HUES48 (cell line): Measurements from ENCODE around the gene TROAP.
"Not testable (repeated sequence)": the region's sequence is repeated elsewhere in the genome, so short reads cannot be mapped to it uniquely, and the experiment has no call there.

ENCODE experiments used
- H3K27ac ChIP-seq: one replicate; pipeline ENCODE4 v1.7.0; 2013; ENCODE audit warnings: low read depth, low read length, inconsistent platforms
- H3K27me3 ChIP-seq: 2 replicates; pipeline ENCODE4 v1.6.1; 2013; ENCODE audit warnings: mild to moderate bottlenecking, low read length; ENCODE audit not compliant: control insufficient read depth, insufficient read depth
- H3K36me3 ChIP-seq: 2 replicates; pipeline ENCODE4 v1.6.1; 2013; ENCODE audit warnings: low read length; ENCODE audit not compliant: control insufficient read depth, insufficient read depth
- H3K4me1 ChIP-seq: 2 replicates; pipeline ENCODE4 v1.6.1; 2013; ENCODE audit warnings: mild to moderate bottlenecking, low read length; ENCODE audit not compliant: control insufficient read depth, insufficient read depth
- H3K4me3 ChIP-seq: 2 replicates; pipeline ENCODE4 v1.5.1; 2013; ENCODE audit warnings: mild to moderate bottlenecking, low read depth, low read length
- H3K9ac ChIP-seq: 2 replicates; pipeline ENCODE4 v1.6.1; 2013; ENCODE audit warnings: mild to moderate bottlenecking, low read depth, low read length, moderate library complexity
- H3K9me3 ChIP-seq: 2 replicates; pipeline ENCODE4 v1.6.1; 2013; ENCODE audit warnings: low read length; ENCODE audit not compliant: control insufficient read depth, insufficient read depth

TROAP gene

GRCh38 chr12:49369411-49370145, 46.5 kb downstream of the TROAP start:
- peaks cover 14% of the 10 kb centered on the region; the same call in 1 of the 2 replicates for H3K4me1 ChIP-seq
- peak overlapping the region; percentile 19; the same call in 1 of the 2 replicates for H3K4me3 ChIP-seq
- H3K9me3 ChIP-seq, result no peaks in the 10 kb centered on the region
- no peak overlapping the region for H3K9ac ChIP-seq
- H3K36me3 ChIP-seq, result no peaks in the 10 kb centered on the region
- H3K27ac ChIP-seq, result peak overlapping the region; percentile 46
- H3K27me3 ChIP-seq, result peaks cover 11% of the 10 kb centered on the region; the same call in 1 of the 2 replicates

DNA sequence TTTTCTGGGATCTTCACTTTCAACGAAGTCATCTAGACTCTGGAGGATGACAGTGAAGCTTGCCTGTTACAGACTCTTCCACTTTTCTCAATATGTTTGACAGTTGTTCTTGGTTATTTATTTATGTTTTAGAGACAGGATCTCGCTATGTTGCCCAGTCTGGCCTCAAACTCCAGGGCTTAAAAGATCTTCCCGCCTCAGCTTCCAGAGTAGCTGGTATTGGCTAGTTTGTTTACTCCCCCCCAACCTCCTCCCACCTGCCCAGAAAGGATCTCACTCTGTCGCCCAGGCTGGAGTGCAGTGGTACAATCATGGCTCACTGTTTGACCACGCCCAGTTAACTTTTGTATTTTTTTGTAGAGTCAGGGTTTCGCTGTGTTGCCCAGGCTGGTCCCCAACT, 47.5 kb downstream of the TROAP start:
- no peaks in the 10 kb centered on the region for H3K9me3 ChIP-seq
- H3K4me1 ChIP-seq, result peaks cover 14% of the 10 kb centered on the region; the same call in 1 of the 2 replicates

DNA sequence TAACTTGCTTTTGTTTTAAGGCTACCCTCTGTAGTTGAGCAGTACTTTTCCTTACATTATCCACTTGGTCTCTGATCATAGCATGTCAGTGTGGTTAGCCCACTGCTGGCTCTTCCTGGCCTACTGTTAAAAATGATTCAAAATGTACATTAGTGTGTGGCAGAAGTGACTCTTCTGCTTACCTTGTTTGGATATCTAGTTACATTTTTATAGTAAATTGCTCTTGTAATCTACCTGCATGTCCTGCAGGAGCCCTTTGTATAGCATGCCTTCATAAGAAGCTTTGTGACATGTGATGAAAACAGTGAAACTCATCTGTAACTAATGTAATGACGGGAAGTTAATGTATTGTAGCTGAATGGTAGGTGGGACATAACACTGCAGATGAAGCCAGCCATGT, 52.4 kb downstream of the TROAP start:
- Histone ChIP-seq H3K27ac (no peak overlapping the region), H3K9me3 (no peaks in the 10 kb centered on the region), H3K4me1 (no peaks in the 10 kb centered on the region), H3K36me3 (no peaks in the 10 kb centered on the region), H3K9ac (no peak overlapping the region), H3K4me3 (no peak overlapping the region), H3K27me3 (no peaks in the 10 kb centered on the region)

More for the DNA sequence above, 47.5 kb downstream of the TROAP start:
- Histone ChIP-seq H3K4me3 (no peak overlapping the region), H3K9ac (no peak overlapping the region), H3K36me3 (no peaks in the 10 kb centered on the region), H3K27ac (no peak overlapping the region), H3K27me3 (peaks cover 2% of the 10 kb centered on the region; the same call in 1 of the 2 replicates)

- no peaks in the 10 kb centered on the region for H3K27me3 ChIP-seq
- H3K27ac ChIP-seq, result no peak overlapping the region
- no peak overlapping the region for H3K4me3 ChIP-seq
- no peaks in the 10 kb centered on the region for H3K4me1 ChIP-seq
- H3K9ac ChIP-seq, result no peak overlapping the region
- H3K9me3 ChIP-seq, result no peaks in the 10 kb centered on the region
- H3K36me3 ChIP-seq, result no peaks in the 10 kb centered on the region
These were observed 54.3 kb downstream of the TROAP start for GRCh38 chr12:49377386-49377785.

- H3K9me3 ChIP-seq, H3K36me3 ChIP-seq, H3K27me3 ChIP-seq, H3K9ac ChIP-seq, H3K4me1 ChIP-seq, H3K4me3 ChIP-seq, H3K27ac ChIP-seq: not testable (repeated sequence)
These were observed 57.1 kb downstream of the TROAP start for GRCh38 chr12:49380184-49380583.
